Body of pancreas (tissue), 4 donors: ENCODE data around the gene NBPF15.
"Not testable (repeated sequence)": the region's sequence is repeated elsewhere in the genome, so short reads cannot be mapped to it uniquely, and the experiment has no call there.

Experiments used
- CTCF ChIP-seq, 7 experiments: fragments of 450-650 bp in 4 of 7; fragments of 200-600 bp in 3 of 7; sonication (generic) in 3 of 7; IDR thresholded peaks; one replicate each; pipeline ENCODE4 v1.5.1; 2016 to 2019; ENCODE audit warnings: antibody characterized with exemption in 7 of 7
- POLR2A ChIP-seq, 3 donors: fragments of 450-650 bp; IDR thresholded peaks; one replicate each; pipeline ENCODE4 v1.6.1; 2016; ENCODE audit warnings: antibody characterized with exemption in 3 of 3, mild to moderate bottlenecking in 2 of 3

- TF ChIP-seq CTCF (IDR thresholded peaks at IDR 0.05), result not testable (repeated sequence)
- TF ChIP-seq POLR2A (IDR thresholded peaks at IDR 0.05), result peak in 1 of 3 donors; percentile 20
Measured at GRCh38 chr1:144418891-144419694, 42.4 kb downstream of the NBPF15 start.
